GM21526 (cell line): ENCODE data around the gene ZNF263.

Experiments
- ATAC-seq: cut with Tn5 transposase; IDR thresholded peaks from one replicate; pipeline ENCODE4 v1.9.1; 2021; ENCODE audit warnings: moderate library complexity; ENCODE audit not compliant: unreplicated experiment, low FRiP score

Gene ZNF263

GRCh38 chr16:3317315-3317999 is 34.2 kb downstream of the ZNF263 start:
- no peak for ATAC-seq

- ATAC-seq, result no peak
Observed at GRCh38 chr16:3321816-3322215, 38.5 kb downstream of the ZNF263 start.

- ATAC-seq, result no peak
Observed at GRCh38 chr16:3327514-3327913, 44.2 kb downstream of the ZNF263 start.

GRCh38 chr16:3328104-3328503 is 44.8 kb downstream of the ZNF263 start:
- ATAC-seq, result no peak

GRCh38 chr16:3328643-3329042 is 45.4 kb downstream of the ZNF263 start:
- ATAC-seq, result no peak
